Suprapubic skin (tissue), 3 donors: ENCODE results near the gene CCDC197.

Experiments
- CTCF ChIP-seq, 2 donors: fragments of 200-600 bp in 1 of 2; fragments of 450-650 bp in 1 of 2; sonication (generic) in 1 of 2; IDR thresholded peaks; one replicate each; pipeline ENCODE4 v1.5.1; 2016 to 2019; ENCODE audit warnings: antibody characterized with exemption in 2 of 2, mild to moderate bottlenecking in 1 of 2, moderate library complexity in 1 of 2
- EP300 ChIP-seq: sonication (generic); formaldehyde crosslinking; IDR thresholded peaks from one replicate; pipeline ENCODE4 v1.6.1; 2017; ENCODE audit warnings: antibody characterized with exemption

GRCh38 chr14:94042433-94043091 is 45.5 kb downstream of the CCDC197 start:
- TF ChIP-seq CTCF (IDR thresholded peaks at IDR 0.05) (no peak), EP300 (no peak)
